ENCODE results near the gene LTBP4. TPM values are rescaled to one million over a fixed set of nuclear protein-coding genes. Genes with fewer than 3 reads are reported as not detected.

The LTBP4 gene
- total and polyA plus RNA-seq, 2 experiments from 2014 or later = 50.2 to 163 TPM

DNA sequence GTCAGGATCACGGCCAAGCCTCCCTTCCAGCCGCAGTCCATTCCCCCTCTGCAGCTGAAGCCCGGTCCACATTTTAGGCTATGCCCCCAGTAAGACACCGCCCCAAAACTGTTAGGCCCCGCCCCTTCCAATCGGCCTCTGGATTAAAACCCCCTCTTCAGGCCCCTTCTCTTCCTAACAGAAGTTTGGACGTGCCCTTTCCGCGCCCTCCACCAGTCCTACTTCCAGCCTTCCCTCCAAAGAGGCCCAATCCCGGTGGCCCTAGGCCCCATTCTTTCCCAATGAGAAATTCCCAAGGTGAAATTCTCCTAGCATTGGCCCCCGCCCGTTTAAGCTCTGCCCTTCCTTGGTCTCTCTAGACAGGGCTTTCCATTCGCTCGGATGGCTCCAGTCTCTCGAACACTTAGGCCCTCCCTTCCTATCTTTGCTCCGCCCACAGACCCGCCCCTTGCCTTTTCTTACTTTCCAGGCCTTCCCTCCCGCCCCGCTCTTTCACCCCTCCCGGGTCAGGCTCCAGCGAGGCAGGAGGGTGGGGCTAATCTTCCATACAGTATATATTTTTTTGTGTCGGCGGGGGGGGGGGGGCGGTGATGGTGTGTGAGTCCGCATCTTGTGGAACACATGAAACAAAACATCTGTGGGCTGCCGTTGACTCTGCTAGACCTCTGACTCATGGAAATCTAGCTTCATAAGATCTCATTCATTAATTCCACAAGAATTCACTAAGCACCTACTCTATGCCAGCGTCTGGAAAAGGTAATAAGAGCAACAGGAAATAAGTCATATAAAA lies 13.6 kb downstream of the LTBP4 start:
- H2AFZ ChIP-seq = no peak overlapping the region
- H3K27ac ChIP-seq = peak overlapping the region; percentile 72
- H3K79me2 ChIP-seq = peaks cover 4% of the 10 kb centered on the region
- H3K4me2 ChIP-seq = peak overlapping the region; percentile 84
- 22% methylated on average over 21 of the region's 27 CpGs for WGBS (ENCODE audit: low lambda C conversion rate, missing lambda C conversion rate)
- H3K27me3 ChIP-seq = no peaks in the 10 kb centered on the region
- no peaks in the 10 kb centered on the region for H3K9me3 ChIP-seq (ENCODE audit: low read depth)
- H3K9me2 ChIP-seq (replicated peaks; ENCODE audit: insufficient read depth) = no peaks in the 10 kb centered on the region
- H3K36me3 ChIP-seq (replicated peaks; ENCODE audit: insufficient read depth, low read depth) = no peaks in the 10 kb centered on the region
- peaks cover 4% of the 10 kb centered on the region for H3K4me1 ChIP-seq (ENCODE audit: insufficient read depth)
- TF ChIP-seq EZH2 (IDR thresholded peaks at IDR 0.05; ENCODE audit: borderline replicate concordance) (no peak), CTCF (IDR thresholded peaks at IDR 0.05; ENCODE audit: poor library complexity) (no peak), EZH2phosphoT487 (IDR thresholded peaks at IDR 0.05; ENCODE audit: low read depth, severe bottlenecking, unreplicated experiment) (no peak)
- DNase-seq (ENCODE audit: low spot score) = peak; percentile 90
- no peaks in the 10 kb centered on the region for H4K20me1 ChIP-seq (ENCODE audit: insufficient read depth, poor library complexity, severe bottlenecking)
- H3K4me3 ChIP-seq = no peak overlapping the region

DNA sequence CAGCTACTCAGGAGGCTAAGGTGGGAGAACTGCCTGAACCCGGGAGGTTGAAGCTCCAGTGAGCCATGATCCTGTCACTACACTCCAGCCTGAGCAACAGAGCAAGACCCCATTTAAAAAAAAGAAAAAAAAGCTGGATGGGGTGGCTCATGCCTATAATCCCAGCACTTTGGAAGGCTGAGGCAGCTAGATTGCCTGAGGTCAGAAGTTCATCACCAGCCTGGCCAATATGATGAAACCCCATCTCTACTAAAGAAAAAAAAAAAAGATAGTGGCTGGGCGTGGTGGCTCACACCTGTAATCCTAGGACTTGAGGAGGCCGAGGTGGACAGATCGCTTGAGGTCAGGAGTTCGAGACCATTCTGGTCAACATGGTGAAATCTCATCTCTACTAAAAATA lies 15.0 kb downstream of the LTBP4 start:
- H3K4me3 ChIP-seq = no peak overlapping the region
- 81% methylated on average over 5 of the region's 5 CpGs for WGBS (ENCODE audit: low lambda C conversion rate, missing lambda C conversion rate)
- H3K27ac ChIP-seq = no peak overlapping the region
- H3K9me2 ChIP-seq (replicated peaks; ENCODE audit: insufficient read depth) = no peaks in the 10 kb centered on the region
- H2AFZ ChIP-seq = no peak overlapping the region
- peaks cover 4% of the 10 kb centered on the region for H3K79me2 ChIP-seq
- no peaks in the 10 kb centered on the region for H3K9me3 ChIP-seq (ENCODE audit: low read depth)
- no peaks in the 10 kb centered on the region for H3K36me3 ChIP-seq (replicated peaks; ENCODE audit: insufficient read depth, low read depth)
- H3K27me3 ChIP-seq = no peaks in the 10 kb centered on the region
- no peaks in the 10 kb centered on the region for H4K20me1 ChIP-seq (ENCODE audit: insufficient read depth, poor library complexity, severe bottlenecking)
- TF ChIP-seq EZH2 (IDR thresholded peaks at IDR 0.05; ENCODE audit: borderline replicate concordance) (no peak), EZH2phosphoT487 (IDR thresholded peaks at IDR 0.05; ENCODE audit: low read depth, severe bottlenecking, unreplicated experiment) (no peak), CTCF (IDR thresholded peaks at IDR 0.05; ENCODE audit: poor library complexity) (no peak)
- DNase-seq (ENCODE audit: low spot score) = no peak
- no peak overlapping the region for H3K4me2 ChIP-seq
- H3K4me1 ChIP-seq (ENCODE audit: insufficient read depth) = no peaks in the 10 kb centered on the region

GRCh38 chr19:40616941-40617340 lies 15.8 kb downstream of the LTBP4 start:
- Histone ChIP-seq H3K9me2 (replicated peaks; ENCODE audit: insufficient read depth) (no peaks in the 10 kb centered on the region), H2AFZ (no peak overlapping the region), H4K20me1 (ENCODE audit: insufficient read depth, poor library complexity, severe bottlenecking) (no peaks in the 10 kb centered on the region), H3K36me3 (replicated peaks; ENCODE audit: insufficient read depth, low read depth) (no peaks in the 10 kb centered on the region), H3K4me3 (no peak overlapping the region), H3K4me2 (no peak overlapping the region), H3K4me1 (ENCODE audit: insufficient read depth) (no peaks in the 10 kb centered on the region), H3K27me3 (no peaks in the 10 kb centered on the region), H3K9me3 (ENCODE audit: low read depth) (no peaks in the 10 kb centered on the region), H3K79me2 (peaks cover 4% of the 10 kb centered on the region), H3K27ac (no peak overlapping the region)
- no peak for TF ChIP-seq CTCF (IDR thresholded peaks at IDR 0.05; ENCODE audit: poor library complexity)
- TF ChIP-seq EZH2 (IDR thresholded peaks at IDR 0.05; ENCODE audit: borderline replicate concordance) = no peak
- no peak for TF ChIP-seq EZH2phosphoT487 (IDR thresholded peaks at IDR 0.05; ENCODE audit: low read depth, severe bottlenecking, unreplicated experiment)
- DNase-seq (ENCODE audit: low spot score) = no peak
- WGBS (ENCODE audit: low lambda C conversion rate, missing lambda C conversion rate) = 96% methylated on average over 17 of the region's 17 CpGs

All from hepatocyte (in vitro differentiated cells).